DMS114 treated with DMSO at 0.1 percent for 48 hours (cell line): ENCODE results near the gene PPP2R2D.
A peak's percentile ranks its signal among the peaks of the same experiment; 100 is the strongest.
"Not testable (repeated sequence)": the region's sequence is repeated elsewhere in the genome, so short reads cannot be mapped to it uniquely, and the experiment has no call there.

ENCODE experiments used
- DNase-seq: peaks from one replicate; lab custom pipeline; 2025; ENCODE audit not compliant: unreplicated experiment; lab: John Stamatoyannopoulos, UW

PPP2R2D gene

GRCh38 chr10:131866673-131867072 lies 34.1 kb upstream of the PPP2R2D start:
- DNase-seq = no peak

- DNase-seq = no peak
Measured at GRCh38 chr10:131868436-131868835, 32.4 kb upstream of the PPP2R2D start.

- DNase-seq = no peak
Measured at GRCh38 chr10:131869344-131869743, 31.5 kb upstream of the PPP2R2D start.

- no peak for DNase-seq
Measured at GRCh38 chr10:131870411-131870810, 30.4 kb upstream of the PPP2R2D start.

GRCh38 chr10:131870831-131871672 lies 29.8 kb upstream of the PPP2R2D start:
- DNase-seq = no peak

- DNase-seq = no peak
Measured at GRCh38 chr10:131871673-131872005, 29.2 kb upstream of the PPP2R2D start.

GRCh38 chr10:131872011-131872826 lies 28.6 kb upstream of the PPP2R2D start:
- DNase-seq = no peak

- no peak for DNase-seq
Measured at GRCh38 chr10:131872827-131873375, 27.9 kb upstream of the PPP2R2D start.

GRCh38 chr10:131874991-131875451 lies 25.8 kb upstream of the PPP2R2D start:
- DNase-seq = peak; percentile 82

- DNase-seq = no peak
Measured at GRCh38 chr10:131875501-131875900, 25.3 kb upstream of the PPP2R2D start.

GRCh38 chr10:131876017-131876416 lies 24.8 kb upstream of the PPP2R2D start:
- no peak for DNase-seq

- no peak for DNase-seq
Measured at GRCh38 chr10:131876508-131876907, 24.3 kb upstream of the PPP2R2D start.

- DNase-seq = no peak
Measured at GRCh38 chr10:131880016-131880590, 20.7 kb upstream of the PPP2R2D start.

GRCh38 chr10:131881104-131881880 lies 19.5 kb upstream of the PPP2R2D start:
- DNase-seq = no peak

- DNase-seq = no peak
Measured at GRCh38 chr10:131882151-131882550, 18.7 kb upstream of the PPP2R2D start.

GRCh38 chr10:131882590-131883451 lies 18.0 kb upstream of the PPP2R2D start:
- DNase-seq = no peak

- DNase-seq = not testable (repeated sequence)
Measured at GRCh38 chr10:131883621-131884393, 17.0 kb upstream of the PPP2R2D start.

GRCh38 chr10:131885391-131886165 lies 15.2 kb upstream of the PPP2R2D start:
- DNase-seq = no peak
